ENCODE data around the gene KCNK5.
A peak's percentile ranks its signal among the peaks of the same experiment; 100 is the strongest.

The KCNK5 gene, protein sequence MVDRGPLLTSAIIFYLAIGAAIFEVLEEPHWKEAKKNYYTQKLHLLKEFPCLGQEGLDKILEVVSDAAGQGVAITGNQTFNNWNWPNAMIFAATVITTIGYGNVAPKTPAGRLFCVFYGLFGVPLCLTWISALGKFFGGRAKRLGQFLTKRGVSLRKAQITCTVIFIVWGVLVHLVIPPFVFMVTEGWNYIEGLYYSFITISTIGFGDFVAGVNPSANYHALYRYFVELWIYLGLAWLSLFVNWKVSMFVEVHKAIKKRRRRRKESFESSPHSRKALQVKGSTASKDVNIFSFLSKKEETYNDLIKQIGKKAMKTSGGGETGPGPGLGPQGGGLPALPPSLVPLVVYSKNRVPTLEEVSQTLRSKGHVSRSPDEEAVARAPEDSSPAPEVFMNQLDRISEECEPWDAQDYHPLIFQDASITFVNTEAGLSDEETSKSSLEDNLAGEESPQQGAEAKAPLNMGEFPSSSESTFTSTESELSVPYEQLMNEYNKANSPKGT

DNA sequence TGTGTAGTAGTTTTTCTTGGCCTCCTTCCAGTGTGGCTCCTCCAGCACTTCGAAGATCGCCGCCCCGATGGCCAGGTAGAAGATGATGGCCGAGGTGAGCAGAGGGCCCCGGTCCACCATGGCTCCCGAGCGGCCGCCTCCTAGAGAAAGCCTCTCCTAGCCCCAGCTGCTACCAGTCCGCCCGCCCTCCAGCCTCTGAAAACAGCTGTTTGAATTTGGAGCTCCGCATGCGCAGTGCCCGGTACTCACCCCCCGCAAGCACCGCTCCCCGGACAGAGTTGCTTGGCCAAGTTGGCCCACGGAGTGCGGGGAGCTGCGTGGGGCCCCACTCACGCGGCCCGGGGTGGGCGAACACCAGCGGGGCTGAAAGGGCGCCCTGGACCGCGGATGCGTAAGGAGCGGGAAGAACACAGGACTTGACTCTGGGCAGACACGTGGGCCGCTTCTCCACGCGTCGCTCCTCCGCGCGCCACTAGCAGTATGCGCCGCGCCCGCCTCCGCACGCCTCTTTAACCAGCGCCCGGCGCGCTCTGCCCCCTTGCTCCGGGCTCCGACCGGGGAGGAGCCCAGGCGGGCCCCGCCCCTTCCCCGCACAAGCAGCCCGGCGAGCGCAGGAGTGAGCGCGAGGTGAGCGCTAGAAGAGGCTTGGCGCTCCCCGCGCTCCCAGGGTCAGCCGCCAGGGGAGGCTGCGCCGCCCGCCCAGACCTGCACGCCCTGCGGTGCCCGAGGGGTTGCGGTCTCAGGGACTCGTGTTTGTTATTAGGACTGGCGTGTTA is at the start of gene KCNK5:
Gene KCNK5, minus strand, starts transcription at position 484 of the 776 bp plus-strand sequence. Its CDS starts 364 bp downstream, at position 120.
- peak; percentile 77 for DNase-seq (ENCODE audit: low spot score)

DNA sequence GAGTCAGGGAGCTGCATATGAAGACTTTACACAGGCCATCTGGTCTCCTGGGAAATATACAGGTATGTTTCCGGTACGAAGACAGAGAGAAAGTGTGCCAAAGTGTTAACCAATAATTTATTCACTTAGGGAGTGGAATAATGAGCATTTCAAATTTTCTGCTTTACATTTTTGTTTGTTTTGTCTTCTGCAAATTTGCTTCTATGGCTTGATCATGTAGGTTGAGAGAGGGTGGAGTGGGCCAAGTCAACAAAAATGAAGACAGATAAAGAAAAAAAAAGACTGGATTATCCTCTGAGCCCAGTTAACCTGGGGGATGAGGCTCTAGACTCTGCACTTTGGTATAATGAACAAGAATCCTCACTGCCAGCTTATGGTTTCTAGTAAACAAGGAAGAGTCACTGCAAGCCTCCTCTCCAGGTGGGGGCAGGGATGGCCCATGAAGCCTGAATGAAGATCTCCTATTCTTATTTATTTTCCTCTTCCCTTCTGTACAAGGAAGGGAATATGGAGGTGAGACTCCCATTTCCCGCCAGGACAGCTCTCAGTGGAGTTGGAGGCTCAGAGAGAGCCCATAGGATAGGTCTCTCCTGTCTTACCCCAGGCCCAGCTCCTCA is 47.2 kb upstream of the KCNK5 start:
- no peak for DNase-seq (ENCODE audit: low spot score)

DNA sequence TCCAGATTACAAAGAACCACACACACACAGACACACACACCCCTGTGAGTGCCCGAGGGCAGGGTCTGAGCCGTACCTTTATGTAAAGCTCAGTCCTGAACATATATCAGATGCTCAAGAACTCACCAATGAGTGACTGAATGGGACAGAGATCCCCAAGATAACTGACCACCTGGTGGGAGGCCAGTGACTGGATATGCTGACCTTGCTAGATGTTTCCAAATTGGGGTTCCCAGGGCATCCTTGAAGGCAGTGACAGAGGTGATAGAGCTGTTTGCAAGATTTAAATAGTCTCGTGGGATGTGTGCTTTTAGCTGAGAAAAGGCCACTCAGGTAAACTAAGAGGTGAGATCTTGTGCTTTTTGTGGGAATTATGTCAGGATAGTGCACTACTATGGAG is 45.6 kb upstream of the KCNK5 start:
- no peak for DNase-seq (ENCODE audit: low spot score)

GRCh38 chr6:39274471-39274870 is 45.2 kb upstream of the KCNK5 start:
- no peak for DNase-seq (ENCODE audit: low spot score)

DNA sequence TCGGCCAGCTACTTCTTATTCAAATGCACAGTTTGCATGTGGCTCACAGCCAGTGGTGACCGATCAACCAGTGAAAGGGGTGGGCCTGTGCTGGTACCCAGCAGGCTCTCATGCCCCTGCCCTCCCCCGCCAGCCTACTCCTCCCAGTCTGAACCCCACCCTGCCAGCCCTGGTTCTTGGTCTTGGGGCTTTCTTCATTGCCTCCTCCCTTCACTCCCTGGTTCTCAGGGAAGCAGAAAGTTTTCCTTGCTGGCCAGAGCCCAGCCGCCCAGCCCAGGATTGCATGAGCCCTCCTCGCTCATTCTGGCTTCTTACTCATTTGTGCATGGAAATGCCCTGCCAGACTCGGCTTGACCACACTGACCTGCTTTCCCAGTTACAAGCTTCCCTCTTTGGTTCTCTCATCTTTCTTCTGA is 44.1 kb upstream of the KCNK5 start:
- no peak for DNase-seq (ENCODE audit: low spot score)

DNA sequence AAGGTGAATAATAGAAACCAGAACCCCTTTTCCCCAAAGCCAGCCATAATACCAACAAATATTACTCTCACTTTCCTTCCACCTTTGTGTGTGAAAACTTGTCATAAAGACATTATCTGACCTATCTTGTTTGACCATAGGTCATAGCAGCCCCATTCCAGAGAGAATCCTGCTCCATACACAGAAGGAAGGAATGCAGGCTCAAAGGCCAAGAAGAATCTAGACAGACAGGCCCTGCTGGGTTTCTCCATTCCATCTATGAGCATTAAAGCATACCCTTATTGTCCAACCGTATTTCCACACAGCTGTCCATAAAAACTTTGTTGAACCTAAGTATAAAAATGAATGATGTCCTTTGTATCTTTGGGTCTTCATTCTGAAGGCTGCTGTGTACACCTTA is 40.7 kb upstream of the KCNK5 start:
- no peak for DNase-seq (ENCODE audit: low spot score)

DNA sequence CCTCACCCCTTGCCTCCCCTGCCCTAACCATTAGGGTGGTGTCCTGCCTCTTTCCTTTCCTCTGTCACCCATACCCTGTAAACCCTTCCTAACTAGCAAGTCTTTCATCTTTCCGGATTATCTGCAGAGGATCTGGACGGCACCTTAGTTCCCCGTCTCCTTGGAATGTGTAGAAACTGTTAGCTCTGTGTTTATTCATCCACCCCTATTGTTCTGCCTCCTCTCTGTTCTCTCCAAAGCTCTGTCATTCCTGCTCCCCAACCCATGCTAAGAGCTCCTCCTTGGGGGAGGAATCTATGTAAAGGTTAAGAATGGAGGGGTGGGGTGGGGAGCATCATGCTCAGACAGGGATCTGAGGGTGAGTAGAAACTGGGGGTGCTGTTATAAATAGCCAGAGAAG is 39.4 kb upstream of the KCNK5 start:
- DNase-seq (ENCODE audit: low spot score) = no peak

GRCh38 chr6:39268171-39268570 is 38.9 kb upstream of the KCNK5 start:
- no peak for DNase-seq (ENCODE audit: low spot score)

DNA sequence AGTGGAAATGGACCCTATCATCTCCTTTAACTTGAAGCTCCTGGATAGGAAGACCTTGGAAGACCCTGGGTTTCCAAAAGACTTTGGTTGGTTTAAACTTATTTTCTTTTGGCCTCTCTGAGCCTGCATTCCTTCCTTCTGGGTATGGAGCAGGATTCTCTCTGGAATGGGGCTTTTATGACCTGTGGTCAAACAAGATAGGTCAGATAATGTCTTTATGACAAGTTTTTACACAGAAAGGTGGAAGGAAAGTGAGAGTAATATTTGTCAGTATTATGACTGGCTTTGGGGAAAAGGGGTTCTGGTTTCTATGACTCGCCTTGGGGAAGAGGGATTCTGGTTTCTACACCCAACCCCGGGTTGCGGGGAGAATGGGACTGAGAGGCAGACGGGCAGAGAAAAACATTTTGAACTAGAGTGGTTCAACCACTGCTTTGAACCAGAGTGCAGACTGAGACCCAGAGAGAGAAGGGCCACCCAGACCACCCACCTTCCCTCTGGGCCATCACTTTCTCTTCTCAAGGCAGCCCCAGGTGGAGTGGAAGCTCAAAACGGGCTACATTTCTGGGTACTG is 37.6 kb upstream of the KCNK5 start:
- no peak for DNase-seq (ENCODE audit: low spot score)

DNA sequence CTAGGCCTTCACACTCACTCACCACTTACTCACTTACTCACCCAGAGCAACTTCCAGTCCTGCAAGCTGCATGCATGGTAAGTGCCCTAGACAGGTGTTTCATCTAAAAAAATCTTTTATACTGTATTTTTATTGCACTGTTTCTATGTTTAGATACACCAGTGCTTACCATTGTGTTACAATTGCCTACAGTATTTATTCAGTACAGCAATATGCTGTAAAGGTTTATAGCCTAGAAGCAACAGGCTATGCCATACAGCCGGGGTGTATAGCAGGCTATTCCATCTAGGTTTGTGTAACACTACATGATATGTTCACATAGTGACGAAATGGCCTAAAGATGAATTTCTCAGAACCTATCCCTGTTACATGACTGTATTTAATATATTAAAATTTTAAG is 37.1 kb upstream of the KCNK5 start:
- DNase-seq (ENCODE audit: low spot score) = no peak

DNA sequence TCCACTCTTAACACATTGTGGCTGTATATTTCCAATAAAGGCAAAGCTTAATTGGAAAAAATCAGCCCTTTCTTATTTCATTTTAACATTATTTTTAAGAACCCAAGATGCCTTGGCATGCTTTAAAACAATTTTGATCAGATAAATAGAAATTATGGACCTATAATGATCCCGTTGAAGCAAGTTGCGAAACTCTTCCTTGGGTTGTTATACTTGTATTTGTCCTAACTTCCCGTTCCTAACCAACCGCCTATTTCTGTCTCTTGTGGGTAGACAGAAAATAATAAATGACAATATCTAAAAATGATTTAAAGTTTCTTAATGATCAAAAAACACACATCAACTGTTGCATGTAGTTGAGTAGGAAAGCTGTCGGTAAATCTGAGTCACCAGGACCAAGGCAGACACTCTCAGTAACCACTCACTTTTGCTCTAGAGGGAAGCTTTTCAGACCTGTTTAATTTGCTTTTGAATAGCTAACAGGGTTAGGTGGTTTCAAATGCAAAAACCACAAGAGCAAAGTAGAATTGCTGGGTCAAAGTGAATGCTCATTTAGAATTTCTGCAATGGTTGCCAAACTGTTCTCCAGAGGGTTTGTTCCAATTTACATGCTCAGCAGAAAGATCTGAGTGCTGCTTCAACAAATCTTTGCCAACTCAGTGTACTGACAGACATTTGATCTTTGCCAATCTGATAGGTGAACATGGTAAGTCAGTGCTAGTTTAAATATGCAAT is 34.2 kb upstream of the KCNK5 start:
- DNase-seq (ENCODE audit: low spot score) = no peak

DNA sequence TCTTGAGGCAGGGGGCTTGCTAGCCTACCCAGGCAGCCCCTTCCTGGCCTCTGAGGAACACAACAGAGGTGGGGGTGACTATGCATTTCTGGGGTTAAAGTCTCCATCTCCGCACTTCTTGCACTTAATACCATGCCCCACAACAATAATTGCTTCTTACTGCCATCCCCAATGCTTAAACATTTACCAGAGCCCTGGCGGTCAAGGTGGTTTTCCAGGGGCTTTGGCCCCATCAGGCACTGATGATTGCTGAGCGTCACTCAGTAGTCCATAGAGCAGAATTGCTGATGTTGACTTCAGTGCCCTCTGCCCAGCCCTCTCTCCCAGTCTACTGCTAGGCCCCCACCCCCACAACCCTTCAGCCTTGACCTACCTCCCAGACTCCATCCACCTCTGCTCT is 32.5 kb upstream of the KCNK5 start:
- no peak for DNase-seq (ENCODE audit: low spot score)

GRCh38 chr6:39260953-39261352 is 31.7 kb upstream of the KCNK5 start:
- DNase-seq (ENCODE audit: low spot score) = no peak

DNA sequence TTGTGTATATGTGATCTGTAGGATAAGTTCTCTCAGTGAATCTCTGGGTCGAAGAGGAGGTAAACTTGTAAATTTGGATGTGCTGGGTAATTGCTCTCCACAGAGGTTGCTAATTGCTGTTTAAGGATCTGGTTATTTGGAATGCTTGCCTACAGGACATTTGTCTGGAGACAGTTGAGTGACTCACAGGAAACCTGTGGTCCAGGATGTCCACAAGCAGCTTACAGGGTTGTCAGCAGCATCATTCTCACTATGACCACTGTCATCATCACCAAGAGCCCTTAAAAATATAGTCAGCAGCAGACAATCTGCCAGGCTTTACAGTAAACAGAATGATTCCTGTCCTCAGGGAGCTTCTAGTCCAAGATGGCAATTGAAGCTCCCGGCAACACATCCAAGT is 31.2 kb upstream of the KCNK5 start:
- no peak for DNase-seq (ENCODE audit: low spot score)

GRCh38 chr6:39256294-39256940 is 27.1 kb upstream of the KCNK5 start:
- DNase-seq (ENCODE audit: low spot score) = no peak

GRCh38 chr6:39254999-39255535 is 25.8 kb upstream of the KCNK5 start:
- no peak for DNase-seq (ENCODE audit: low spot score)

DNA sequence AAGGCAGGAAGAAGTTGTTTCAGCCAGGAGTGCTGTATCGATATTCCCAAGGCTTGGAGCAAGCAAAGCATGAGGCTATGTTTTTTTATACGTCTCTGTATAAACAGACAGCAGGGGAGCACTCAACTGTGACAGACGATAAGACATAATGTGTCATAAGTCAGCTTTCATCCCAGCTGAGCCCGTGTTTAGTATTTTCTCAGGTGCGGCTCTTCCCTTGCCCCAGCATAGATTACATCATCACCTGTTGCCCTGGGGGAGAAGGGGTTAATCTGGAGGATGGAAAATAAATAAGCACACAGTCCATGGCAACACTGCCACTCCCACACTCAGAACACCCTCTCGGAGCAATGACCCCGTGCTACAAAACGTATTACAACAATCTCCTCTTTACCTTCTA is 22.1 kb upstream of the KCNK5 start:
- DNase-seq (ENCODE audit: low spot score) = no peak

DNA sequence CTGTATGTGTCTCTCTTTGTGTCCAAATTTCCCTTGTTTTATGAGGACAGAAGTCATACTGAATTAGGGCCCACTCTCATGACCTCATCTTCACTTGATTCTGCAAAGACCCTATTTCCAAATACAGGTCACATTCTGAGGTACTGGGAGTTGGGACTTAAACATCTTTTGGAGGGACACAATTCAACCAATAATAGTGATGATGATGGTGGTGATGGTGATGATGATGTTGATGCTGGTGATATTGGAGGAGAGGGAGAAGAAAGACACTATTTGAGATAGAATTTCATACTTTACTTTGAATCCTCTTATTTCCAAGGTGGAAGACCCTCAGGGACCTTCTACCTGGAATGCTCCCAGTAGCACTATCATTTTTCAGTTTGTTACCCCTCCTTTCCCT is 21.2 kb upstream of the KCNK5 start:
- DNase-seq (ENCODE audit: low spot score) = no peak

DNA sequence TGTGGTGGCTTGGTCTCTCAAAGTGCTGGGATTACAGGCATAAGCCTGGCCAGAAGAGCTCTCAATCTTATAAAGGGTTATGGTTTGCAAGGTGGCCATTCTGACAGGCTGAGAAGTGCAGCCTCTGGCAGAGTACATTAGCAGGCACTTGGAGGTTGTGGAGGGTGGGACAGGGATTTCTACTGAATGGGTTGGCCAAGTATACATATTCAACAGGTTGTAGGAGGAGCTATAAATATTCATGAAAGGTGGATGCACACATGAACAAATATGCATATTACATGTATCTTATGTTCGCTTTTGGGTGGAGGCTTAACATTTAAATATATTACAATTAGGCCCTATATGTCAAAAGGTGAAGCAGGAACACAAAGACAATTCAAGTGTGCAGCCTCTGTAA is 20.0 kb upstream of the KCNK5 start:
- DNase-seq (ENCODE audit: low spot score) = no peak

DNA sequence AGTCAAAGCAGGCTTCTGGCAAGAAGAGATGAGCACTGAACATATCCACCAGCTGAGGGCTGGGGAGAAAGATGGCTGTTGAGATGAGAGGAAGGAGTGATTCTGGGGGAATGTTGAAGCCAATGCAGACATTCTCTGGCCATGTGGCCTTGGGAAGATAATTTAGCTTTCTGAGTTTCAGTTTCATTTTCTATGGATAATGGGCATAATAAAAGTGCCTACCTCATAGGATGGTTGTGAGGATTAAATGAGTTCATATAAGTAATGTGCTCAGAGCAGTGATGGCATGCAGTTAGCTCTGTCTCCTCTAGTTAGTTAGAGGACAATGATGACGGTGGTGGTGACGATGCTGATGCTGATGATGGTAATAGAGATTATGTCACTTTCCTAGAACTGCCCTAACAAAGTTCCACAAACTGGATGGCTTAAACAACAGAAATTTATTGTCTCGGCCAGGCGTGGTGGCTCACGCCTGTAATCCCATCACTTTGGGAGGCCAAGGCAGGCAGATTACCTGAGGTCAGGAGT is 18.5 kb upstream of the KCNK5 start:
- no peak for DNase-seq (ENCODE audit: low spot score)

GRCh38 chr6:39243809-39244208 is 14.5 kb upstream of the KCNK5 start:
- no peak for DNase-seq (ENCODE audit: low spot score)

Data from AG08396 (cell line).